Urinary bladder (tissue), 4 donors: Measurements from ENCODE around the gene FDXACB1. TPM values are rescaled to one million over a fixed set of nuclear protein-coding genes. Genes with fewer than 3 reads are reported as not detected.
A peak's percentile ranks its signal among the peaks of the same experiment; 100 is the strongest.

Experiments
- DNase-seq: peaks from one replicate; pipeline ENCODE4 v3.0.0-alpha.2; 2015; ENCODE audit errors: extremely low spot score
- H3K27ac ChIP-seq: one replicate; pipeline ENCODE4 v1.5.1; 2013; ENCODE audit warnings: low read depth, mild to moderate bottlenecking, moderate library complexity
- H3K36me3 ChIP-seq: one replicate; pipeline ENCODE4 v1.6.1; 2013; ENCODE audit warnings: mild to moderate bottlenecking, moderate library complexity; ENCODE audit not compliant: insufficient read depth
- H3K4me1 ChIP-seq: one replicate; pipeline ENCODE4 v1.6.1; 2013; ENCODE audit warnings: mild to moderate bottlenecking, moderate library complexity; ENCODE audit not compliant: insufficient read depth
- H3K4me3 ChIP-seq: one replicate; pipeline ENCODE4 v1.5.1; 2013; ENCODE audit warnings: low read depth, low read length
- WGBS: extraction: QIAGEN DNeasy Blood & Tissue Kit; methylation state at CpG from one replicate; pipeline ENCODE4 v1.1.7; 2013; 5-methylcytosine and 5-hydroxymethylcytosine counted together
- polyA plus RNA-seq: library from polyadenylated mRNA; stranded (reverse); fragments of 200-250 nt; gene quantifications from one replicate; pipeline ENCODE4 v1.2.3, GENCODE V29; 2013
- total RNA-seq: library from RNA; depleted of rRNA; stranded (reverse); fragments of >200 nt; gene quantifications from one replicate; pipeline ENCODE4 v1.2.3, GENCODE V29; 2014
- donor health status: healthy with polysubstance abuse.
- donor health status: healthy.

FDXACB1 gene
- total RNA-seq (4.2 TPM), polyA plus RNA-seq (1.5 TPM)

GRCh38 chr11:111878849-111879636 is at the start of gene FDXACB1, which contains the start of gene CFAP68:
FDXACB1 (minus strand) TSS chr11:111879165; CDS start chr11:111879132, 33 bp downstream.
CFAP68 (plus strand) TSS chr11:111879541; CDS start chr11:111879561, 20 bp downstream.
- H3K4me3 ChIP-seq, result peak within 1 kb of the TSS; percentile 47
- under 1% methylated on average over 55 of the region's 55 CpGs for WGBS

GRCh38 chr11:111926505-111927391 is 47.8 kb upstream of the FDXACB1 start:
- H3K4me3 ChIP-seq, result peak overlapping the region; percentile 20

More at GRCh38 chr11:111878849-111879636, at the start of gene FDXACB1, which contains the start of gene CFAP68:
- DNase-seq, result peak; percentile 97
- H3K36me3 ChIP-seq, result no peaks in the 10 kb centered on the region
- no peaks in the 10 kb centered on the region for H3K4me1 ChIP-seq
- H3K27ac ChIP-seq, result peak within 1 kb of the TSS; percentile 90

GRCh38 chr11:111925953-111926352 is 47.0 kb upstream of the FDXACB1 start:
- Histone ChIP-seq H3K27ac (peak overlapping the region; percentile 71), H3K36me3 (no peaks in the 10 kb centered on the region), H3K4me3 (no peak overlapping the region), H3K4me1 (no peaks in the 10 kb centered on the region)
- no peak for DNase-seq
- WGBS, result 89% methylated on average over 16 of the region's 16 CpGs

More at GRCh38 chr11:111926505-111927391, 47.8 kb upstream of the FDXACB1 start:
- peak overlapping the region; percentile 71 for H3K27ac ChIP-seq
- H3K36me3 ChIP-seq, result no peaks in the 10 kb centered on the region
- DNase-seq, result peak; percentile 90
- under 1% methylated on average over 47 of the region's 47 CpGs for WGBS
- H3K4me1 ChIP-seq, result no peaks in the 10 kb centered on the region

- Histone ChIP-seq H3K4me3 (no peak overlapping the region), H3K36me3 (no peaks in the 10 kb centered on the region), H3K27ac (peak overlapping the region; percentile 73), H3K4me1 (no peaks in the 10 kb centered on the region)
- DNase-seq, result no peak
Measured at GRCh38 chr11:111923951-111924350, 45.0 kb upstream of the FDXACB1 start.

GRCh38 chr11:111923351-111923788 is 44.4 kb upstream of the FDXACB1 start:
- H3K4me3 ChIP-seq, result no peak overlapping the region

GRCh38 chr11:111922803-111923202 is 43.8 kb upstream of the FDXACB1 start:
- Histone ChIP-seq H3K4me3 (no peak overlapping the region), H3K36me3 (no peaks in the 10 kb centered on the region), H3K27ac (peak overlapping the region; percentile 35), H3K4me1 (no peaks in the 10 kb centered on the region)
- 6% methylated on average over 2 of the region's 2 CpGs for WGBS
- DNase-seq, result no peak

More at GRCh38 chr11:111923351-111923788, 44.4 kb upstream of the FDXACB1 start:
- Histone ChIP-seq H3K27ac (peak overlapping the region; percentile 73), H3K36me3 (no peaks in the 10 kb centered on the region), H3K4me1 (no peaks in the 10 kb centered on the region)
- WGBS, result 14% methylated on average over 5 of the region's 5 CpGs
- DNase-seq, result no peak

GRCh38 chr11:111921541-111922230 is 42.7 kb upstream of the FDXACB1 start:
- DNase-seq, result no peak
- WGBS, result 92% methylated on average over 7 of the region's 7 CpGs
- Histone ChIP-seq H3K36me3 (no peaks in the 10 kb centered on the region), H3K27ac (no peak overlapping the region), H3K4me1 (no peaks in the 10 kb centered on the region), H3K4me3 (no peak overlapping the region)

GRCh38 chr11:111920908-111921307 is 41.9 kb upstream of the FDXACB1 start:
- Histone ChIP-seq H3K4me1 (no peaks in the 10 kb centered on the region), H3K36me3 (no peaks in the 10 kb centered on the region), H3K27ac (no peak overlapping the region), H3K4me3 (no peak overlapping the region)
- WGBS, result 72% methylated on average over 2 of the region's 2 CpGs
- no peak for DNase-seq

GRCh38 chr11:111918390-111919256 is 39.7 kb upstream of the FDXACB1 start, which contains the start of gene C11orf52:
C11orf52 (plus strand) TSS chr11:111918913; CDS start chr11:111918973, 60 bp downstream.
- peak; percentile 80 for DNase-seq
- 58% methylated on average over 19 of the region's 19 CpGs for WGBS
- no peak within 1 kb of the TSS for H3K27ac ChIP-seq
- H3K36me3 ChIP-seq, result no peaks in the 10 kb centered on the region
- no peaks in the 10 kb centered on the region for H3K4me1 ChIP-seq
- H3K4me3 ChIP-seq, result no peak within 1 kb of the TSS

- Histone ChIP-seq H3K4me3 (no peak overlapping the region), H3K4me1 (no peaks in the 10 kb centered on the region), H3K27ac (no peak overlapping the region), H3K36me3 (no peaks in the 10 kb centered on the region)
- no peak for DNase-seq
- WGBS, result 96% methylated on average over 3 of the region's 3 CpGs
Measured at GRCh38 chr11:111917788-111918187, 38.8 kb upstream of the FDXACB1 start.

- WGBS, result 96% methylated on average over 2 of the region's 2 CpGs
- DNase-seq, result no peak
- Histone ChIP-seq H3K4me1 (no peaks in the 10 kb centered on the region), H3K4me3 (no peak overlapping the region), H3K36me3 (no peaks in the 10 kb centered on the region), H3K27ac (no peak overlapping the region)
Measured at GRCh38 chr11:111917312-111917711, 38.3 kb upstream of the FDXACB1 start.

GRCh38 chr11:111916768-111917167 is 37.8 kb upstream of the FDXACB1 start:
- no peak overlapping the region for H3K27ac ChIP-seq
- H3K4me1 ChIP-seq, result no peaks in the 10 kb centered on the region
- no peak overlapping the region for H3K4me3 ChIP-seq
- no peak for DNase-seq
- no peaks in the 10 kb centered on the region for H3K36me3 ChIP-seq
- 97% methylated on average over 1 of the region's 1 CpG for WGBS
